SK-N-MC (cell line): ENCODE results near the gene AHCYL1.

ENCODE experiments used
- DNase-seq: peaks from one replicate; pipeline ENCODE4 v3.0.0-alpha.2; 2011; ENCODE audit warnings: low read depth, low spot score
- H3K27ac ChIP-seq: fragments of 200-600 bp; sonication (generic); 2 replicates; pipeline ENCODE4 v1.5.1; 2016; ENCODE audit warnings: mixed run types
- H3K36me3 ChIP-seq: fragments of 200-600 bp; sonication (generic); 2 replicates; pipeline ENCODE4 v1.6.1; 2017; ENCODE audit warnings: antibody characterized with exemption, low read length, mixed read lengths; ENCODE audit not compliant: insufficient read depth
- H3K4me3 ChIP-seq: fragments of 200-600 bp; sonication (generic); 2 replicates; pipeline ENCODE4 v1.5.1; 2016
- H3K9ac ChIP-seq: fragments of 200-600 bp; sonication (generic); 2 replicates; pipeline ENCODE4 v1.8.0; 2017; ENCODE audit warnings: mixed run types, mixed read lengths; ENCODE audit not compliant: insufficient read length
- H3K9me3 ChIP-seq: fragments of 200-600 bp; sonication (generic); 2 replicates; pipeline ENCODE4 v1.6.1; 2017; ENCODE audit warnings: low read depth, mild to moderate bottlenecking, antibody characterized with exemption, low read length, moderate library complexity, mixed read lengths
- EZH2 ChIP-seq: fragments of 200-600 bp; sonication (generic); IDR thresholded peaks from one replicate; pipeline ENCODE4 v1.6.1; 2017; ENCODE audit warnings: antibody characterized with exemption
- FOXP2 ChIP-seq: optimal IDR thresholded peaks from 2 replicates; pipeline ENCODE3; 2011; ENCODE audit warnings: mild to moderate bottlenecking, moderate library complexity; ENCODE audit not compliant: insufficient read depth; ENCODE audit errors: extremely low read length, control extremely low read depth
- POLR2AphosphoS5 ChIP-seq: IDR thresholded peaks from 2 replicates; pipeline ENCODE4 v1.6.1; 2012; ENCODE audit warnings: mild to moderate bottlenecking, low read depth, low read length, borderline replicate concordance

AHCYL1 gene

GRCh38 chr1:109997867-109998229 is 13.3 kb downstream of the AHCYL1 start:
- Histone ChIP-seq H3K27ac (peak overlapping the region; percentile 27; the same call in 1 of the 2 replicates), H3K36me3 (peaks cover 3% of the 10 kb centered on the region; the same call in 1 of the 2 replicates)

DNA sequence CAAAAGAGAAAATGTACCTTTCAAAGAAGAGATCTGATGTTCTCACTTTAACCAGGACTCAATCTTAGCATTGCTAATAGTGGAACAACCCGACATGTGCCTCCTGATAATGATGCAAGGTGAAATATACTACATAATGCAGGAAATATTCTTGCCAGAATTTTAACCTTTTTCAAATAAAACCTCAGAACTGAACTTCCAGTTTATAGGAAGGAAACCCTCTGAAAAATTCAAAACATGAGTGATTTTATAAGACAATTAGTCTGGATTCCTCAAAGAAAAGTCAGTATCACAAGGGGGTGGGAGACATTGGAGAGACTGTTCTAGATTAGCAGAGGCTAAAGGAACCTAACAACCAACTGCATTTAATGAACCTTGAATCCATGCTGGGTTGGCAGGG is 18.1 kb downstream of the AHCYL1 start:
- Histone ChIP-seq H3K9ac (no peak overlapping the region), H3K36me3 (no peaks in the 10 kb centered on the region; the same call in 1 of the 2 replicates), H3K27ac (peak overlapping the region; percentile 90), H3K9me3 (no peaks in the 10 kb centered on the region), H3K4me3 (no peak overlapping the region)
- DNase-seq, result no peak
- no peak for TF ChIP-seq EZH2
- no peak for TF ChIP-seq POLR2AphosphoS5
- no peak for TF ChIP-seq FOXP2

More at GRCh38 chr1:109997867-109998229, 13.3 kb downstream of the AHCYL1 start:
- no peak for TF ChIP-seq POLR2AphosphoS5
- no peak for TF ChIP-seq EZH2
- no peak for TF ChIP-seq FOXP2
- Histone ChIP-seq H3K9me3 (no peaks in the 10 kb centered on the region), H3K4me3 (no peak overlapping the region), H3K9ac (no peak overlapping the region)
- no peak for DNase-seq

- H3K4me3 ChIP-seq, result peak overlapping the region; percentile 54
- H3K27ac ChIP-seq, result peak overlapping the region; percentile 90
- no peaks in the 10 kb centered on the region for H3K9me3 ChIP-seq
- peak; percentile 59 for DNase-seq
- peaks cover 5% of the 10 kb centered on the region for H3K36me3 ChIP-seq
- H3K9ac ChIP-seq, result peak overlapping the region; percentile 30
- TF ChIP-seq FOXP2 (no peak), POLR2AphosphoS5 (no peak), EZH2 (no peak)
Measured at GRCh38 chr1:110003747-110004428, 19.3 kb downstream of the AHCYL1 start.

DNA sequence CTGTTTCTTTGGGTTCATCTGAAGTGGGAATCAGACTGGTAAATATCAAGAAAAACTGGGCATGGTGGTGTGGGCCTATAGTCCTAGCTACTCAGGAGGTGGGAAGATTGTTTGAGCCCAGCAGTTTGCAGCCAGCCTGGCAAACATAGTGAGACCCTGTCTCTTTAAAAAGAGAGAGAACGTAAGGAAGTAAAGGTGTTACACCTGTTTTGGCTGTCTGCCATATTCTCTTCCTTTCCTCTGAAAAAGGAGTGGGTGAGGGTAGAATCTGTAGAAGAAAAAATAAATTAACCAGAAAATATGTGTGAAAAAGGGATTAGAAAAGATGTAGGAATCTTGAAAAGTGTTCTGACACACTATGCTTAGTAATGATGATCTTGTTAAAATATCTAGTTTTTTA is 20.0 kb downstream of the AHCYL1 start:
- TF ChIP-seq EZH2, result no peak
- no peak for TF ChIP-seq POLR2AphosphoS5
- TF ChIP-seq FOXP2, result no peak
- DNase-seq, result no peak
- H3K27ac ChIP-seq, result peak overlapping the region; percentile 90
- peaks cover 12% of the 10 kb centered on the region for H3K36me3 ChIP-seq
- no peak overlapping the region for H3K9ac ChIP-seq
- H3K4me3 ChIP-seq, result peak overlapping the region; percentile 54; the same call in 1 of the 2 replicates
- no peaks in the 10 kb centered on the region for H3K9me3 ChIP-seq

- Histone ChIP-seq H3K9ac (no peak overlapping the region), H3K27ac (no peak overlapping the region), H3K36me3 (peaks cover 26% of the 10 kb centered on the region), H3K4me3 (no peak overlapping the region), H3K9me3 (no peaks in the 10 kb centered on the region)
- no peak for TF ChIP-seq EZH2
- no peak for TF ChIP-seq FOXP2
- TF ChIP-seq POLR2AphosphoS5, result no peak
- DNase-seq, result no peak
Measured at GRCh38 chr1:110005971-110006370, 21.4 kb downstream of the AHCYL1 start.

- TF ChIP-seq POLR2AphosphoS5 (no peak), EZH2 (no peak), FOXP2 (no peak)
- Histone ChIP-seq H3K27ac (no peak overlapping the region), H3K9ac (no peak overlapping the region), H3K4me3 (no peak overlapping the region), H3K36me3 (peaks cover 32% of the 10 kb centered on the region), H3K9me3 (no peaks in the 10 kb centered on the region)
- DNase-seq, result no peak
Measured at GRCh38 chr1:110006516-110006915, 22.0 kb downstream of the AHCYL1 start.

- peaks cover 39% of the 10 kb centered on the region for H3K36me3 ChIP-seq
- H3K4me3 ChIP-seq, result no peak overlapping the region
- peak overlapping the region; percentile 28; the same call in 1 of the 2 replicates for H3K27ac ChIP-seq
- no peak for DNase-seq
- no peaks in the 10 kb centered on the region for H3K9me3 ChIP-seq
- TF ChIP-seq EZH2 (no peak), POLR2AphosphoS5 (no peak)
- H3K9ac ChIP-seq, result no peak overlapping the region
Measured at GRCh38 chr1:110007046-110007830, 22.7 kb downstream of the AHCYL1 start.

DNA sequence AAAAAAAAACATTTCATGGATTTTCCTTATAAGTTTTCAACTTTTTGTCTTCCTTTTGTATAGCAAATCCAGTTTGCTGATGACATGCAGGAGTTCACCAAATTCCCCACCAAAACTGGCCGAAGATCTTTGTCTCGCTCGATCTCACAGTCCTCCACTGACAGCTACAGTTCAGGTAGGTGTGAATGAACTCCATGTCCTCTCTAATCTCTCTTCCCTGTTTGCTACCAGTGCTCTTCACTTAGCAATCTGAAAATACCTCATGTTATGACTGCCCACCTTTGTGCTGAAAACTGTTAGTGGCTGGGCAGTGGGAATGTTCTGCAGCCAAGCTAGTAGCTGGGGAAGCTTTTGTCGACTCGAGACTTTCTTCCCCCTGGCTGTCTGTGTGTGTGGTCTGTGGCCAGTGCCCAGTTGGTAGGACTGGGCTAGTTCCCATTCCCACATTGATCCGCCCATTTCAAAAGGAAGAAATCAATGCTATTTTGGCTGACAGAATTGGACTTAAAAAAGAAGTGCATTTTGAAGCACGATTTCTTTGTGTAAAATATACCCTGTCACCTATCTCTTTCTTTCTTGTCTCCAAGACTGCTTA is 24.5 kb downstream of the AHCYL1 start:
- no peak overlapping the region for H3K9ac ChIP-seq
- peaks cover 53% of the 10 kb centered on the region for H3K36me3 ChIP-seq
- H3K9me3 ChIP-seq, result no peaks in the 10 kb centered on the region

More for the DNA sequence above, 24.5 kb downstream of the AHCYL1 start:
- no peak overlapping the region for H3K27ac ChIP-seq
- DNase-seq, result no peak
- no peak overlapping the region for H3K4me3 ChIP-seq
- no peak for TF ChIP-seq POLR2AphosphoS5
- TF ChIP-seq FOXP2, result no peak
- TF ChIP-seq EZH2, result no peak
